Activated CD4-positive, alpha-beta T cell treated with anti-CD3 and anti-CD28 coated beads, Interleukin-2, amount 10 ng/mL, durations not matched to agents 7 days and 5 days (primary cell): ENCODE results near the gene TMEM139. TPM values are rescaled to one million over a fixed set of nuclear protein-coding genes. Genes with fewer than 3 reads are reported as not detected.

Experiments used
- CTCF ChIA-PET: fragments of 350-600 bp; sonication (Branson Sonifier 250); formaldehyde crosslinking; loops from one replicate; lab custom pipeline; 2021; ENCODE audit warnings: antibody characterized with exemption; lab: Charles Lee
- POLR2A ChIA-PET: fragments of 350-600 bp; sonication (Branson Sonifier 250); formaldehyde crosslinking; loops from one replicate; lab custom pipeline; 2021; ENCODE audit warnings: antibody characterized with exemption; lab: Charles Lee
- DNase-seq: peaks from one replicate; pipeline ENCODE4 v3.0.0-alpha.2; 2020
- H3K27ac Mint-ChIP-seq: one replicate; pipeline ENCODE4 v1.8.0; 2021; ENCODE audit warnings: mild to moderate bottlenecking, moderate library complexity, mixed read lengths
- H3K27me3 Mint-ChIP-seq: one replicate; pipeline ENCODE4 v1.8.0; 2021; ENCODE audit warnings: mixed read lengths
- H3K36me3 Mint-ChIP-seq: one replicate; pipeline ENCODE4 v1.8.0; 2021; ENCODE audit warnings: low read depth, mixed read lengths
- H3K4me1 Mint-ChIP-seq: one replicate; pipeline ENCODE4 v1.8.0; 2021; ENCODE audit warnings: mixed read lengths
- H3K4me3 Mint-ChIP-seq: one replicate; pipeline ENCODE4 v1.8.0; 2021; ENCODE audit warnings: mild to moderate bottlenecking, moderate library complexity, mixed read lengths
- H3K9me3 Mint-ChIP-seq: one replicate; pipeline ENCODE4 v1.8.0; 2021; ENCODE audit warnings: mixed read lengths
- total RNA-seq, 2 experiments: library from RNA; stranded (reverse); gene quantifications; one replicate each; pipeline ENCODE4 v1.2.3, GENCODE V29; 2021

Gene TMEM139
- under 1 TPM; 0.29 to 0.57 TPM for total RNA-seq

DNA sequence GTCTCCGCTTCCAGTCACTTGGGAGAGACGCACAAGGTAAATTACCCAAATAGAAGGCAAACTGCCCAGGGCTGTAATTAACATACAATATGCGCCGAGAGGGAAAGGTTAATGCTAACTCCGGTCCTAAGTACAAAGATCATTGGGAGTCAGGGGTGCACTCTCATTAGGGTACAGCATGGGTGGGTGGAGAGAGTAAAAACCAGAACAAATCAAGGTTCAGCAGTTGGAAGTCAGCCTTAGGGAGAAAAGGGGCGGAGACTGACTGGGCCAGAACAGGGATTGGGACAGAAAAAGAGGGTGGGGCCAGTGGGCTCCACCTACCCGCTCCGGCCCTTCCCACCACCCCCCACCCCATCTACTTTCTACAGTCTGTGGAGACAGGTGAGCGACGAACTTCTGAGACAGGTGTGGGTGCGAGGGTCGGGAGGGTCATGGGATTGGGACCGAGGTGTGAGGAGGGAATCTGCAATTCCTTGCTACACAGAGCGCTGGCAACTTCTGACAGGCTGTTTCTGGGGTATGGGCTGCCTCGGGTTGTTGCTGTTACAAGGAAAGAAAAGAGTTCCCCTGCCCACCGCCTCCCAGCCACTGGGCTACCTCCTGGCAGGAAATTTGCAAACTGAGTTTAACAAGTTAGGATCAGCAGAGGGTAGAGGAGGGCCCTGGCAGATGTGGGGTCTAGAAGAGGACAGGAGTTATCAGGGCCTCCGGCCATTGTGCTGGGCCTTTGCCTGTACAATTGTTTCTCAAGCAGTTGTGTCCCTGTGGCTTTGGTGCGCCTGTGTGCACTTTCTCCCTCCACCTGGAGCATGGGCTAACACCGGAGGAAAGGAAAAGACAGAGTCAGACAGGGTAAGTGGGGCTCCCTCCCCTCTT lies at the start of gene TMEM139:
TMEM139 (plus strand) TSS at position 368 of the 879 bp plus-strand sequence. CDS start 1,000 bp downstream, outside the sequence.
- no peak within 1 kb of the TSS for H3K4me3 Mint-ChIP-seq
- no peaks in the 10 kb centered on the region for H3K27me3 Mint-ChIP-seq
- H3K27ac Mint-ChIP-seq: peak within 1 kb of the TSS; percentile 42
- CTCF ChIA-PET: interaction anchor here (1.7 kb wide), 1 partner anchor 15 kb away, joined by 4 read pairs; no protein-coding TSS in a partner anchor
- peaks cover 25% of the 10 kb centered on the region for H3K36me3 Mint-ChIP-seq
- POLR2A ChIA-PET: no interaction called here
- DNase-seq: no peak
- peaks cover 65% of the 10 kb centered on the region for H3K4me1 Mint-ChIP-seq
- H3K9me3 Mint-ChIP-seq: peaks cover 8% of the 10 kb centered on the region

DNA sequence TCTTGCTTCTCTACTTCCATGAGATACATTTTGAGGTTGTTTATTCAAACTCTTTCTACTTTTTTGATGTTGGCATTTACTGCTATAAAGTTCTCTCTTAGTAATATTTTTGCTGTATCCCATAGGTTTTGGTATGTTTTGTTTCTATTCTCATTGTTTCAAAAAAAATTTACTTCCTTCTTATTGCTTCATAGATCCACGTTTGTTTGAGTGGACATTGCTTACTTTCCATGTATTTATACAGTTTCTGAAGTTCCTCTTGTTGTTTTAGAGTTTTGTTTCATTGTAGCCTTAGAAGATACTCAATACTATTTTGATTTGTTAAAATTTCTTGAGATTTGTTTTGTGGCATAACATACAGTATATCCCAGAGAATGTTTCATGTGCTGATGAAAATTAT lies 49.2 kb upstream of the TMEM139 start:
- H3K27me3 Mint-ChIP-seq: peaks cover 44% of the 10 kb centered on the region
- peaks cover 13% of the 10 kb centered on the region for H3K36me3 Mint-ChIP-seq
- peaks cover 9% of the 10 kb centered on the region for H3K4me1 Mint-ChIP-seq
- DNase-seq: no peak
- ChIA-PET POLR2A (no interaction called here), CTCF (interaction anchor here (1.7 kb wide), 1 partner anchor 20 kb away, joined by 4 read pairs; no protein-coding TSS in a partner anchor)
- no peak overlapping the region for H3K4me3 Mint-ChIP-seq
- H3K27ac Mint-ChIP-seq: no peak overlapping the region
- H3K9me3 Mint-ChIP-seq: peaks cover 25% of the 10 kb centered on the region

GRCh38 chr7:143236408-143236990 lies 48.3 kb upstream of the TMEM139 start:
- no peak overlapping the region for H3K27ac Mint-ChIP-seq
- ChIA-PET CTCF (interaction anchor here (0.7 to 1.7 kb wide), 2 partner anchors 21 to 60 kb away, joined by 3 to 4 read pairs; no protein-coding TSS in a partner anchor), POLR2A (no interaction called here)
- no peak overlapping the region for H3K4me3 Mint-ChIP-seq
- peaks cover 44% of the 10 kb centered on the region for H3K27me3 Mint-ChIP-seq
- peaks cover 25% of the 10 kb centered on the region for H3K9me3 Mint-ChIP-seq
- peaks cover 18% of the 10 kb centered on the region for H3K4me1 Mint-ChIP-seq
- peaks cover 13% of the 10 kb centered on the region for H3K36me3 Mint-ChIP-seq
- DNase-seq: no peak

DNA sequence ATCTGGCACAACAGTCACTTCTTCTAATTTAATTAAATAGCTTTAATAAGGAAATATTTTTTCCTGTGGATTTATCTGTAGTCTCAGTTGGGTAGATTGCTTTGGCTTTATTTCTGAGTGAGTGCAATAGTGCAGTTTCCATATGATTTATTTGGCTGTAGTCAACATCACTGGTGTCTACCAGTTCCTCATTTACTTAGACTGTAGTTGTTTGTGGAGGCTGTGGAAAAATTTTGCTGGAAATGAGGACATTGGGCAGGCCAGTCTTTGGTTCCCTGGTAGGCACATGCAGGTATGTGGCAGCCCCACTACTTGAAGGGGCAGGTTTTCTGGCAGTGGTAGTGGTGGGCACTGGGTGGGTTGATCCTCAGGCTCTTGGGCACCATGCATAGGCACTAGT lies 47.4 kb upstream of the TMEM139 start:
- Mint-ChIP-seq H3K36me3 (peaks cover 13% of the 10 kb centered on the region), H3K27me3 (peaks cover 40% of the 10 kb centered on the region), H3K27ac (no peak overlapping the region), H3K4me1 (peaks cover 25% of the 10 kb centered on the region), H3K9me3 (peaks cover 25% of the 10 kb centered on the region), H3K4me3 (no peak overlapping the region)
- no peak for DNase-seq
- ChIA-PET CTCF (interaction anchor here (0.7 kb wide), 1 partner anchor 59 kb away, joined by 3 read pairs; no protein-coding TSS in a partner anchor), POLR2A (no interaction called here)

DNA sequence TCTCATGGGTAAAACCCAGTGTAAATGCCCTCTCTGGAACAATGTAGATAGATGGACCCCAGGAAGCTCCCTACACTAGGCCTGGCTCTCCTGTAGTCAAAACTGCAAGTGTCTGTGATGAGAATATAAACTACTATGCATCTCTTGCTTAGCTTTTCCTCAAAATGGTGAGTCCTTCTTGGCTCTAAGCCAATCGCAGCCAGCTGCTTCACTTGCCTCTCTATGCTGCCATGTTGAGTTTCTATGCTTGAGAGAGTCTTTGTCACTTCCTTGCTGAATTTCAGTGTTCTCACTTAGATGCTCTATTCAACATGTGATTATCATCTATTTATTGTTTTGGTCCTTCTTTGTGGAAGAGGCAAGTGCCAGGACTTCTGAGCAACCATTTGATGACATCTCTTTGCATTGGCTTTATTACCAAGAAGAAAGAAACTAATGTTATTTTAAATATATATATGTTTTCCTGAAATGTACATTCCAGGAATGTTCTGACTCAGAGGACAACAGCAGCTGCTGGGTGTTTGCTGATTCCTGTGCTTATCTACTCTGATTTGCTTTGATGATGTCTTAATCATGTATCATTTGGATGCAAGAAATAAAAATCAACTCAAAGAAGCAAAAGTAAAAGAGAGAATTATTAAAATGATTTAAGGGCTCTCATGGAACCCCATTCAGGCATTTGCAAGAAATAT lies 46.3 kb upstream of the TMEM139 start:
- no peak overlapping the region for H3K4me3 Mint-ChIP-seq
- H3K27me3 Mint-ChIP-seq: peaks cover 30% of the 10 kb centered on the region
- peaks cover 13% of the 10 kb centered on the region for H3K36me3 Mint-ChIP-seq
- peaks cover 25% of the 10 kb centered on the region for H3K9me3 Mint-ChIP-seq
- peaks cover 33% of the 10 kb centered on the region for H3K4me1 Mint-ChIP-seq
- DNase-seq: no peak
- POLR2A ChIA-PET: no interaction called here
- H3K27ac Mint-ChIP-seq: no peak overlapping the region
- CTCF ChIA-PET: interaction anchor here (0.7 to 3.5 kb wide), 3 partner anchors 9 to 62 kb away, joined by 3 to 32 read pairs (median 4); no protein-coding TSS in a partner anchor

DNA sequence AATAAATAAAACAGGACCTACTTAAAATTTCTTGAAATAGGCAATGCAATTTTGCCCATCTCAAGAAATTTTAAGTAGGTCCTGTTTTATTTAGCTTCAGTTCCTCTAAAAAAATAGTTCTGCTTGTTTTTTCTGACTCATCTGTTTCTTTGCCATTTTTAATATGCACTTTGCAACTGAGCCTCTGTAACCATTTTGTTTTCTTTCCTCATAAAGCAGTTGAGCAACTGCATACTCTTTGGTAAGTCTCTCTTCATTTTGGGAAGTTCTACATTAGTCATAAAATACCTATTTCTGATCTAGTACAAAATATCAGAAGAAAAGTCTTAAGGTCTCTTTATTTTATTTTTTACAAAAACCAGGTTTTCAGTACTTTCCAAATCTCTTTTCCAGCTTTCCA lies 44.9 kb upstream of the TMEM139 start:
- Mint-ChIP-seq H3K27ac (no peak overlapping the region), H3K4me1 (peaks cover 46% of the 10 kb centered on the region), H3K9me3 (peaks cover 27% of the 10 kb centered on the region), H3K27me3 (peaks cover 20% of the 10 kb centered on the region), H3K4me3 (no peak overlapping the region), H3K36me3 (peaks cover 21% of the 10 kb centered on the region)
- no peak for DNase-seq
- POLR2A ChIA-PET: interaction anchor here (0.7 kb wide), 1 partner anchor 176 kb away, joined by 3 read pairs; no protein-coding TSS in a partner anchor
- CTCF ChIA-PET: interaction anchor here (0.6 to 3.5 kb wide), 35 partner anchors 8 to 886 kb away, joined by 3 to 32 read pairs (median 5); partner anchors contain the start of genes CASP2, EPHA1, GSTK1 and TAS2R40

DNA sequence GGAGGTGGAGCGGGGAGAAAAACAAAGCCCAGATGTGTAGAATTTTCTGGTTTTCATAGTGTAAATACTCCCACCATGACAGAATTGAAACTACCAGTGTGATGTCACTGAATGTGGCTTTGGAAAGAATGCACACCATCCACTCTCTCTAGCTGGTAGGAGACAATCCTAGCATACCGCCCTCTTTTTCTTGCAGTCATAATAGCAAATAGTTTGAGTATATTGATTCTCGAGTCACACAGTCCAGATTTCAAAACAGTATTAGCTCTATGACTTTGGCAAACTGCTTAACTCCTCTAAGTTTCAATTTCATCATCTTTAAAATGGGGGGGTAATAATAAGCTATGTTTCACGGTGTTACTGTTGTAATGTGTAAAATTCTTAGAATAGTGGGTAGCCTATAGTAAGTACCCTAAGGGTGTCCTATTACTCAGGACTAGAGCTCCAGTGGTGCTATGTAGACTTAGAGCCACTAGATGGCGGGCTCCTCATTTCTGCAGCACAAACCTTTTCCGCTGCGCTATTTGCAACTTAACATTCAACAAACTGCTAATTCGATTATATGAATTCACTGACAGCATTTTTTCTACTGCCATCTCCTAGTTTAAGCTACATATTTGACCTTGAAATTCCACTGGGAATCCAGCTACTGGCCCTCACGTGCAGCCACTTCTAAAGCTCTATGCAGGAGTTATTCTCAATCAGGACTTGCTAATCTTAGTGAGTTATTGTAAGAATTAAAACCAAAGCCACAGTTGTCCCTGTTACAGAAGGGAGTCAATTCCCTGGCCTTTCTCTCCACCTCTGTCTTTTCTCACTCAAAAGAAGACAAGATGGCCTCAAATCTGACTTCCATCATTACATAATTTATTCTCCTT lies 44.2 kb upstream of the TMEM139 start:
- Mint-ChIP-seq H3K9me3 (peaks cover 29% of the 10 kb centered on the region), H3K27me3 (peaks cover 15% of the 10 kb centered on the region), H3K4me3 (no peak overlapping the region), H3K27ac (peak overlapping the region; percentile 58), H3K36me3 (peaks cover 25% of the 10 kb centered on the region), H3K4me1 (peaks cover 53% of the 10 kb centered on the region)
- CTCF ChIA-PET: interaction anchor here (0.6 to 3.5 kb wide), 48 partner anchors 8 to 887 kb away, joined by 3 to 32 read pairs (median 4); partner anchors contain the start of genes CASP2, EPHA1, GSTK1 and TAS2R40
- POLR2A ChIA-PET: interaction anchor here (0.7 kb wide), 1 partner anchor 176 kb away, joined by 3 read pairs; no protein-coding TSS in a partner anchor
- DNase-seq: peak; percentile 81

DNA sequence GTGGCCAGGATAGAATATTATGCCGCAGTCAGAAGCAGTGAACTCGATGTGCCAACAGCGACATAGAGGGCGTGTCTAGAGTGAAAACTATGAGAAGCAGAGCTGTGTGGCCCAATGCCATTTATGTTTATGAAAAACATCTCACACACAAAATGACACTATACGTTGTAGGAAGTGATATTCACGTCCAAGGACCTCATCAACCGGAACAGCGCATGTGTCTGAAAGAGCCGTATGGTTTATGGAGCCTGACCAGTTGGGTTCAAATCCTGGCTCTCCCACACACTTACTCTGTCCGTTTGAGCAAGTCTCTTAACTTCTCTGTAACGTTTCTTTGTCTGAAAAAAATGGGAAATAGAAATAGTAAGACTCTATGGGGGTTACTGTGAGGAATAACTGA lies 42.5 kb upstream of the TMEM139 start:
- H3K27me3 Mint-ChIP-seq: no peaks in the 10 kb centered on the region
- peaks cover 23% of the 10 kb centered on the region for H3K36me3 Mint-ChIP-seq
- H3K4me1 Mint-ChIP-seq: peaks cover 71% of the 10 kb centered on the region
- peaks cover 21% of the 10 kb centered on the region for H3K9me3 Mint-ChIP-seq
- H3K4me3 Mint-ChIP-seq: no peak overlapping the region
- POLR2A ChIA-PET: no interaction called here
- H3K27ac Mint-ChIP-seq: no peak overlapping the region
- no peak for DNase-seq
- CTCF ChIA-PET: interaction anchor here (0.6 to 2.9 kb wide), 6 partner anchors 13 to 138 kb away, joined by 3 to 21 read pairs (median 6); no protein-coding TSS in a partner anchor

- DNase-seq: no peak
- ChIA-PET CTCF (interaction anchor here (0.6 to 1.9 kb wide), 5 partner anchors 12 to 137 kb away, joined by 3 to 7 read pairs (median 6); no protein-coding TSS in a partner anchor), POLR2A (interaction anchor here (1.1 to 1.4 kb wide), 2 partner anchors 20 to 26 kb away, joined by 3 to 5 read pairs; partner anchors contain the start of gene GSTK1)
- H3K36me3 Mint-ChIP-seq: peaks cover 25% of the 10 kb centered on the region
- H3K9me3 Mint-ChIP-seq: peaks cover 19% of the 10 kb centered on the region
- H3K4me3 Mint-ChIP-seq: no peak overlapping the region
- H3K4me1 Mint-ChIP-seq: peaks cover 74% of the 10 kb centered on the region
- no peak overlapping the region for H3K27ac Mint-ChIP-seq
- no peaks in the 10 kb centered on the region for H3K27me3 Mint-ChIP-seq
These were observed 41.6 kb upstream of the TMEM139 start for GRCh38 chr7:143243111-143243510.

- Mint-ChIP-seq H3K36me3 (peaks cover 27% of the 10 kb centered on the region), H3K4me3 (no peak overlapping the region), H3K9me3 (peaks cover 22% of the 10 kb centered on the region), H3K27me3 (no peaks in the 10 kb centered on the region), H3K27ac (peak overlapping the region; percentile 70), H3K4me1 (peaks cover 77% of the 10 kb centered on the region)
- POLR2A ChIA-PET: interaction anchor here (0.6 to 1.4 kb wide), 3 partner anchors 15 to 25 kb away, joined by 3 to 5 read pairs (median 3); partner anchors contain the start of gene GSTK1
- CTCF ChIA-PET: interaction anchor here (0.6 to 1.9 kb wide), 4 partner anchors 12 to 137 kb away, joined by 4 to 7 read pairs (median 6); no protein-coding TSS in a partner anchor
- no peak for DNase-seq
These were observed 41.1 kb upstream of the TMEM139 start for GRCh38 chr7:143243614-143244013.

DNA sequence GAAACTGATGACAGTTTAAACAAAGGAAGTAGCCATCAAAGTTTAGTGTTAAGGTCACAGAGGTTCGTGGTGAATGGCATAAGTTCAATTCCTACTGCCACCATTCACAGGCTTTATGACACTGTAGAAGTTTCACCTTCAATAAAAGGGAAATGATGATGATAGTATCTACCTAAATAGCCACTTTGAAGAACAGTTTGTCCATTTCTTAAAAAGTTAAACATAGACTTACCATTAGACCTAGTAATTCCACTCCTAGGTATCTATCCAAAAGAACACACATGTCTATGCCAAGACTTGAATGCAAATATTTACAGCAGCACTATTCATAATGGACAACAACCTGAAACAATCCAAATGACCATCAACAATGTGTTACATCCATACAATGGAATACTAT lies 40.4 kb upstream of the TMEM139 start:
- ChIA-PET POLR2A (interaction anchor here (0.6 to 1.4 kb wide), 3 partner anchors 14 to 25 kb away, joined by 3 to 5 read pairs (median 3); partner anchors contain the start of gene GSTK1), CTCF (interaction anchor here (1.2 to 1.9 kb wide), 3 partner anchors 15 to 436 kb away, joined by 3 to 7 read pairs (median 3); no protein-coding TSS in a partner anchor)
- peaks cover 29% of the 10 kb centered on the region for H3K9me3 Mint-ChIP-seq
- no peak for DNase-seq
- H3K4me1 Mint-ChIP-seq: peaks cover 81% of the 10 kb centered on the region
- no peak overlapping the region for H3K4me3 Mint-ChIP-seq
- no peaks in the 10 kb centered on the region for H3K27me3 Mint-ChIP-seq
- H3K27ac Mint-ChIP-seq: peak overlapping the region; percentile 82
- H3K36me3 Mint-ChIP-seq: peaks cover 34% of the 10 kb centered on the region
